Uterus (tissue), 2 donors: ENCODE data around the gene ITGAV.

Experiments
- CTCF ChIP-seq, 4 experiments: fragments of 200-600 bp in 2 of 4; fragments of 450-650 bp in 2 of 4; sonication (generic) in 2 of 4; IDR thresholded peaks; one replicate each; pipeline ENCODE4 v1.5.1; 2016 to 2019; ENCODE audit warnings: antibody characterized with exemption in 4 of 4, mild to moderate bottlenecking in 2 of 4, moderate library complexity in 1 of 4
- POLR2A ChIP-seq, 2 donors: fragments of 450-650 bp; IDR thresholded peaks; one replicate each; pipeline ENCODE4 v1.6.1; 2016; ENCODE audit warnings: antibody characterized with exemption in 2 of 2, mild to moderate bottlenecking in 1 of 2, moderate library complexity in 1 of 2

- TF ChIP-seq CTCF (IDR thresholded peaks at IDR 0.05) = no peak
- TF ChIP-seq POLR2A (IDR thresholded peaks at IDR 0.05) = no peak
These were observed 42.6 kb downstream of the ITGAV start for GRCh38 chr2:186632417-186632816.
